Tibial nerve (tissue), 4 donors: Measurements from ENCODE around the gene MFSD12.

Experiments used
- EP300 ChIP-seq, 2 donors: sonication (generic); formaldehyde crosslinking; IDR thresholded peaks; one replicate each; pipeline ENCODE4 v1.6.1; 2017; ENCODE audit warnings: antibody characterized with exemption in 2 of 2, mild to moderate bottlenecking in 1 of 2
- POLR2A ChIP-seq, 2 donors: fragments of 450-650 bp; IDR thresholded peaks; one replicate each; pipeline ENCODE4 v1.6.1; 2017; ENCODE audit warnings: antibody characterized with exemption in 2 of 2, mild to moderate bottlenecking in 2 of 2, moderate library complexity in 2 of 2
- TF ChIP-seq, protein P1 (sequence below), 5 experiments: fragments of 200-600 bp in 3 of 5; fragments of 450-650 bp in 2 of 5; sonication (generic) in 3 of 5; IDR thresholded peaks; one replicate each; pipeline ENCODE4 v1.5.1; 2016 to 2019; ENCODE audit warnings: antibody characterized with exemption in 5 of 5, mild to moderate bottlenecking in 3 of 5, moderate library complexity in 2 of 5

DNA sequence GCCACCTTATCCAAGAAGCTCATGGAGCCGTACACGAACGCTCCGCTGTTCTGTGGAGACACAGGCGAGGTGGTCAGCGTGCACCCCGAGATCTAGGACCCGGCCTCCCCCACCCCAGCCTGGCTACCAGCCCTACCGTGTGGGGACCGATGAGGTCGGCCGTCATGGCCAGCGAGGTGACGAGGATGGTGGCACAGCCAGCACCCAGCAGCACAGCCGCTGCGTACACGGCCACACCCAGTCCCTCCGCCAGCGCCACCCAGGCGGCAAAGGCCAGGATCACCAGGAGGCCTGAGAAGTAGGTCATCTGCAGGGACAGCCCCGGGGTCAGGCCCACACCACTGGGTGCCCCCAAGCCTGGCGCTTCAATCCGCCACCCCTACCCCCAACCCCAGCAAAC is 11.3 kb downstream of the MFSD12 start:
- TF ChIP-seq, protein P1, sequence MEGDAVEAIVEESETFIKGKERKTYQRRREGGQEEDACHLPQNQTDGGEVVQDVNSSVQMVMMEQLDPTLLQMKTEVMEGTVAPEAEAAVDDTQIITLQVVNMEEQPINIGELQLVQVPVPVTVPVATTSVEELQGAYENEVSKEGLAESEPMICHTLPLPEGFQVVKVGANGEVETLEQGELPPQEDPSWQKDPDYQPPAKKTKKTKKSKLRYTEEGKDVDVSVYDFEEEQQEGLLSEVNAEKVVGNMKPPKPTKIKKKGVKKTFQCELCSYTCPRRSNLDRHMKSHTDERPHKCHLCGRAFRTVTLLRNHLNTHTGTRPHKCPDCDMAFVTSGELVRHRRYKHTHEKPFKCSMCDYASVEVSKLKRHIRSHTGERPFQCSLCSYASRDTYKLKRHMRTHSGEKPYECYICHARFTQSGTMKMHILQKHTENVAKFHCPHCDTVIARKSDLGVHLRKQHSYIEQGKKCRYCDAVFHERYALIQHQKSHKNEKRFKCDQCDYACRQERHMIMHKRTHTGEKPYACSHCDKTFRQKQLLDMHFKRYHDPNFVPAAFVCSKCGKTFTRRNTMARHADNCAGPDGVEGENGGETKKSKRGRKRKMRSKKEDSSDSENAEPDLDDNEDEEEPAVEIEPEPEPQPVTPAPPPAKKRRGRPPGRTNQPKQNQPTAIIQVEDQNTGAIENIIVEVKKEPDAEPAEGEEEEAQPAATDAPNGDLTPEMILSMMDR (IDR thresholded peaks at IDR 0.05): no peak
- no peak for TF ChIP-seq POLR2A (IDR thresholded peaks at IDR 0.05)
- TF ChIP-seq EP300 (IDR thresholded peaks at IDR 0.05): no peak
